HG03457 (cell line): ENCODE measurements around the gene ZNF560.

ENCODE experiments used
- ATAC-seq: cut with Tn5 transposase; IDR thresholded peaks from one replicate; pipeline ENCODE4 v1.9.1; 2021; ENCODE audit warnings: moderate number of reproducible peaks; ENCODE audit not compliant: unreplicated experiment

The ZNF560 gene

DNA sequence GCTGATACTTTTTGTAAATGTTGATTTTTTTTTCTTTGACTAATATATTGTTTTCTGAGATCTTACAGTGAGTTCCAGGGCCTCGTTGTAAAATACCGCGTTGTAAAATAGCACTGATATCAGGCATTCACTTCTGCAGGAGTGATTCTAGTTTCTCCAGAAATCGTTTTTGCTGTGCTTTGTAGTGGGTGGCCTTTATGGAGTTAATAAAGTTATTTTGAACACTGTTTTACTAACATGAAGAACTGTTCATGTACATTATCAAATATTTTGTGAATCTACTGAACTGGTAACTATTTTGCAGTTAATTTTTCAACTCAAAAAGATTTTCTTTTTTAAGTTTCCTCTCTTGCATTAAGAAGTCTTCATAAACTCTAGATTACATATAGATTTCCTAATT, 62.1 kb downstream of the ZNF560 start:
- no peak for ATAC-seq

GRCh38 chr19:9435279-9436268, 62.8 kb downstream of the ZNF560 start, which contains the start of gene ZNF266:
ZNF266 (minus strand) TSS chr19:9435573; CDS start chr19:9420089, 15,484 bp downstream.
- ATAC-seq: peak; percentile 59

DNA sequence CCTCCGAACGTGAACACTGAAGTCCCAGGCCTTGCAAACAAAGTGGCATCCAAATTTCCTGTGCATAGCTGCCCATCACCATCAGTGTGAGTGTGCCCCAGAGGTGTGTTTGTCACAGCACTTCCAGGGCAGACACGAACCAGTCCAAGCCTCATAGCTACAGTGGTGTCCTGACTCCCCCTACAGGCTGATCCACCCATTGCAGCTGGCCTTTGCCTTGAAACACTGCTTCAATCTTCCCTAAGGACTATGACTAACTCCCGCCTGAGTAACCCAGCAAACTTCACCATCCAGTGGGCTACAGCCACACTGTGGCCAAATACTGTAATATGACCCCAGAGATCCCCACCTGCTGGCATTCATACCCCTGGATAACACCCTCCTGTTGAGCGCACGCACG, 66.9 kb downstream of the ZNF560 start:
- ATAC-seq: no peak

- ATAC-seq: no peak
Measured at GRCh38 chr19:9430444-9430843, 68.0 kb downstream of the ZNF560 start.

DNA sequence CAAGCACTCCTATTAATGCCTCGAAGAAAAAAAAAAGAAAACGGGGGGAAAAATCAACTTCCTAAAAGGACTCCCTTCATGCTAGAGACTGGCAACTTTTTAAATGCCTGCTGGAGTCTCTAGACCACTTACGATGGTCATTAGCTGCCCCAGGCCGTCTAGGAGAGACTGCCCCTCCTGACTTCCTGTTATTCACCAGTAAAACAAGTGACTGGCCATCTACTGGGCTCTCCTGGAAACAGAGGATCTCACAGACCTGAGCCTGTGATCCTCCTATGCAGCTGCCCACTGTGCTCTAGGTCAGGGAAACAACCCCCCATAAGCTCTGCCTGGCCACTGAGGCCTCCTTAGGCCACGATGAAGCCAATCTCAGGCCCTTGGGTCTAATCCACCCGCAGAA, 70.5 kb downstream of the ZNF560 start:
- ATAC-seq: no peak
